Ascending aorta (tissue), 2 donors: Measurements from ENCODE around the gene PTGFR. TPM values are rescaled to one million over a fixed set of nuclear protein-coding genes. Genes with fewer than 3 reads are reported as not detected.

ENCODE experiments used
- DNase-seq, 2 donors: peaks; one replicate each; pipeline ENCODE4 v3.0.0-alpha.2; 2019; ENCODE audit warnings: low spot score in 2 of 2
- H3K27ac ChIP-seq, 2 donors: fragments of 200-600 bp; sonication (generic); one replicate each; pipeline ENCODE4 v1.5.1; 2016 to 2017; ENCODE audit warnings: mild to moderate bottlenecking in 1 of 2
- H3K27me3 ChIP-seq: fragments of 200-600 bp; sonication (generic); one replicate; pipeline ENCODE4 v1.5.1; 2017
- H3K36me3 ChIP-seq, 2 donors: fragments of 200-600 bp; sonication (generic); one replicate each; pipeline ENCODE4 v1.5.1; 2016
- H3K4me1 ChIP-seq, 2 donors: fragments of 200-600 bp; sonication (generic); one replicate each; pipeline ENCODE4 v1.5.1; 2016 to 2017; ENCODE audit warnings: mild to moderate bottlenecking in 1 of 2
- H3K4me3 ChIP-seq, 2 donors: fragments of 200-600 bp; sonication (generic); one replicate each; pipeline ENCODE4 v1.5.1; 2016 to 2017; ENCODE audit warnings: mild to moderate bottlenecking in 1 of 2
- H3K9me3 ChIP-seq, 2 donors: fragments of 200-600 bp; sonication (generic); one replicate each; pipeline ENCODE4 v1.5.1; 2016
- intact Hi-C: fragments of 100-400 bp; cut with DNase I; formaldehyde crosslinking; loops from one replicate; pipeline ENCODE4 v1.15.1; 2023
- total RNA-seq: library from RNA; depleted of rRNA; stranded (reverse); fragments of >200 nt; gene quantifications from one replicate; pipeline ENCODE4 v1.1.0, GENCODE V29; 2016
- TF ChIP-seq, protein P1 (sequence below), 3 experiments: fragments of 200-600 bp in 2 of 3; fragments of 450-650 bp in 1 of 3; sonication (generic) in 2 of 3; IDR thresholded peaks; one replicate each; pipeline ENCODE4 v1.5.1; 2016 to 2019; ENCODE audit warnings: antibody characterized with exemption in 3 of 3, mild to moderate bottlenecking in 1 of 3, moderate library complexity in 1 of 3

Gene PTGFR
- total RNA-seq, 1 donor from 2014 or later = 0.85 TPM

- no peak overlapping the region for H3K27ac ChIP-seq
- no peaks in the 10 kb centered on the region for H3K36me3 ChIP-seq
- H3K4me1 ChIP-seq = no peaks in the 10 kb centered on the region
- TF ChIP-seq, protein P1, sequence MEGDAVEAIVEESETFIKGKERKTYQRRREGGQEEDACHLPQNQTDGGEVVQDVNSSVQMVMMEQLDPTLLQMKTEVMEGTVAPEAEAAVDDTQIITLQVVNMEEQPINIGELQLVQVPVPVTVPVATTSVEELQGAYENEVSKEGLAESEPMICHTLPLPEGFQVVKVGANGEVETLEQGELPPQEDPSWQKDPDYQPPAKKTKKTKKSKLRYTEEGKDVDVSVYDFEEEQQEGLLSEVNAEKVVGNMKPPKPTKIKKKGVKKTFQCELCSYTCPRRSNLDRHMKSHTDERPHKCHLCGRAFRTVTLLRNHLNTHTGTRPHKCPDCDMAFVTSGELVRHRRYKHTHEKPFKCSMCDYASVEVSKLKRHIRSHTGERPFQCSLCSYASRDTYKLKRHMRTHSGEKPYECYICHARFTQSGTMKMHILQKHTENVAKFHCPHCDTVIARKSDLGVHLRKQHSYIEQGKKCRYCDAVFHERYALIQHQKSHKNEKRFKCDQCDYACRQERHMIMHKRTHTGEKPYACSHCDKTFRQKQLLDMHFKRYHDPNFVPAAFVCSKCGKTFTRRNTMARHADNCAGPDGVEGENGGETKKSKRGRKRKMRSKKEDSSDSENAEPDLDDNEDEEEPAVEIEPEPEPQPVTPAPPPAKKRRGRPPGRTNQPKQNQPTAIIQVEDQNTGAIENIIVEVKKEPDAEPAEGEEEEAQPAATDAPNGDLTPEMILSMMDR (IDR thresholded peaks at IDR 0.05) = no peak
- peaks cover 0 to 6% of the 10 kb centered on the region in 2 donors for H3K9me3 ChIP-seq
- no peaks in the 10 kb centered on the region for H3K27me3 ChIP-seq
- intact Hi-C loops = no loop called here
- no peak for DNase-seq
- H3K4me3 ChIP-seq = no peak overlapping the region
Measured at GRCh38 chr1:78549891-78550290, 59.1 kb downstream of the PTGFR start.

DNA sequence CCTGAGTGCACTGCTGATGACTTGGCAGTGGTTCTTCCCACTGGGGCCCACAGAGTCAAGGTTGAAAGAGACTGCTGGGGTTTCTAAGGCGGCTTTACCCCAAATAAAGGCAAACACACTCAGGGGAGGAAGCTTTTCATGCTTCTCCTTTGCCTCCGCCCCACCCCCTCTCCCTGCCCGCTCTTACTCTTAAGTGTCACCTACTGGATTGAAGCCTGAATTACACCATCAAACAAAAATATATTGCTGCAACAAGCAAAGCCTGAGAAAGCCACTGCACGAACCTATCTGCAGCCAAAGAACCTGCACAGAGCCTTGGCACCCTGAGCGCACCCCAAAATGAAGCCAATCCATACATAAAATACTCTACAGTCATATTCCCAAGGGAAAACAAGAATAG lies 63.1 kb downstream of the PTGFR start:
- Histone ChIP-seq H3K4me3 (no peak overlapping the region), H3K27ac (no peak overlapping the region), H3K4me1 (no peaks in the 10 kb centered on the region), H3K9me3 (peaks cover 0 to 6% of the 10 kb centered on the region in 2 donors), H3K27me3 (no peaks in the 10 kb centered on the region), H3K36me3 (no peaks in the 10 kb centered on the region)
- intact Hi-C loops = no loop called here
- DNase-seq = no peak
- TF ChIP-seq, protein P1 (IDR thresholded peaks at IDR 0.05) = no peak

GRCh38 chr1:78554840-78555239 lies 64.1 kb downstream of the PTGFR start:
- H3K27ac ChIP-seq = no peak overlapping the region
- intact Hi-C loops = no loop called here
- H3K4me3 ChIP-seq = no peak overlapping the region
- DNase-seq = no peak
- no peaks in the 10 kb centered on the region for H3K27me3 ChIP-seq
- H3K36me3 ChIP-seq = no peaks in the 10 kb centered on the region
- no peaks in the 10 kb centered on the region for H3K4me1 ChIP-seq
- peaks cover 0 to 2% of the 10 kb centered on the region in 2 donors for H3K9me3 ChIP-seq
- TF ChIP-seq, protein P1 (IDR thresholded peaks at IDR 0.05) = no peak

- H3K9me3 ChIP-seq = no peaks in the 10 kb centered on the region
- no peak overlapping the region for H3K4me3 ChIP-seq
- H3K36me3 ChIP-seq = no peaks in the 10 kb centered on the region
- intact Hi-C loops = no loop called here
- no peak for DNase-seq
- no peak overlapping the region for H3K27ac ChIP-seq
- TF ChIP-seq, protein P1 (IDR thresholded peaks at IDR 0.05) = no peak
- no peaks in the 10 kb centered on the region for H3K27me3 ChIP-seq
- no peaks in the 10 kb centered on the region for H3K4me1 ChIP-seq
Measured at GRCh38 chr1:78559680-78560079, 68.9 kb downstream of the PTGFR start.

- intact Hi-C loops = no loop called here
- DNase-seq = no peak
- H3K9me3 ChIP-seq = no peaks in the 10 kb centered on the region
- H3K27me3 ChIP-seq = no peaks in the 10 kb centered on the region
- no peak overlapping the region for H3K27ac ChIP-seq
- TF ChIP-seq, protein P1 (IDR thresholded peaks at IDR 0.05) = no peak
- no peak overlapping the region for H3K4me3 ChIP-seq
- no peaks in the 10 kb centered on the region for H3K4me1 ChIP-seq
- H3K36me3 ChIP-seq = no peaks in the 10 kb centered on the region
Measured at GRCh38 chr1:78560811-78561210, 70.0 kb downstream of the PTGFR start.

DNA sequence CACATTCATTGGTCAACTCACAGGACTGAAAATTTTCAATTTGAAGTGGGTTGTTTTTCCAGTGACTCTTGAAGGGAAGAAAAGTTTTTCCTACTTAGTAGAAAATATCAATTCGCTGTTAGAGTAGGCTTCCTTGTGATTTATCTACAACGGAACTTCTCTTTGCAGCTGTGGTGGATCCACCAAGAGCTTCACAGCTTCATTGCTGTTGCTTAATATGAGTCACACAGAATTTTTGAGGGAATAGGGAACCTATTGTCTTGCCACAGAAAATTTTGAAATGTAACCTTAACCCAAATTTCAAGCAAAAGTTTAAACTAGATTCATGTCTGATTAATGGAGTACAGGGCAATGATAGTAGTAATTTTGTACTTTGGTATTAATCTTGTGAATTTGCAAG lies 71.1 kb downstream of the PTGFR start:
- intact Hi-C loops = no loop called here
- H3K4me1 ChIP-seq = no peaks in the 10 kb centered on the region
- TF ChIP-seq, protein P1 (IDR thresholded peaks at IDR 0.05) = no peak
- H3K27ac ChIP-seq = no peak overlapping the region
- H3K36me3 ChIP-seq = no peaks in the 10 kb centered on the region
- DNase-seq = no peak
- no peaks in the 10 kb centered on the region for H3K9me3 ChIP-seq
- H3K4me3 ChIP-seq = no peak overlapping the region
- H3K27me3 ChIP-seq = no peaks in the 10 kb centered on the region
